Fibroblast of peridontal ligament (primary cell): ENCODE data around the gene HDAC10.

Source experiments
- DNase-seq: peaks from one replicate; pipeline ENCODE4 v3.0.0-alpha.2; 2010; ENCODE audit errors: extremely low read depth

The HDAC10 gene

GRCh38 chr22:50256258-50256862 is 5.3 kb upstream of the HDAC10 start:
- no peak for DNase-seq

GRCh38 chr22:50255607-50256006 is 4.5 kb upstream of the HDAC10 start:
- DNase-seq: no peak

- DNase-seq: no peak
Measured at GRCh38 chr22:50255099-50255498, 4.0 kb upstream of the HDAC10 start.

GRCh38 chr22:50253941-50254340 is 2.9 kb upstream of the HDAC10 start:
- DNase-seq: no peak

GRCh38 chr22:50253046-50253915 is 2.2 kb upstream of the HDAC10 start:
- no peak for DNase-seq

- DNase-seq: peak; percentile 64
Measured at GRCh38 chr22:50252082-50253045, 1.3 kb upstream of the HDAC10 start.

- no peak for DNase-seq
Measured at GRCh38 chr22:50251477-50252081, 514 bp upstream of the HDAC10 start.

- DNase-seq: no peak
Measured at GRCh38 chr22:50250249-50250554, 863 bp downstream of the HDAC10 start.

- no peak for DNase-seq
Measured at GRCh38 chr22:50249341-50250248, 1.5 kb downstream of the HDAC10 start.

- no peak for DNase-seq
Measured at GRCh38 chr22:50248196-50249081, 2.6 kb downstream of the HDAC10 start.

GRCh38 chr22:50247748-50248147 is 3.3 kb downstream of the HDAC10 start:
- DNase-seq: peak; percentile 18

- DNase-seq: no peak
Measured at GRCh38 chr22:50246242-50247175, 4.6 kb downstream of the HDAC10 start.

- no peak for DNase-seq
Measured at GRCh38 chr22:50245214-50246072, 5.6 kb downstream of the HDAC10 start.

GRCh38 chr22:50244420-50245213 is 6.4 kb downstream of the HDAC10 start, which contains the start of gene TUBGCP6:
Gene TUBGCP6, minus strand, starts transcription at chr22:50245023. Its CDS starts 564 bp downstream, at chr22:50244459.
- peak; percentile 87 for DNase-seq

- DNase-seq: peak; percentile 12
Measured at GRCh38 chr22:50243685-50244419, 7.2 kb downstream of the HDAC10 start.

GRCh38 chr22:50242406-50242949 is 8.6 kb downstream of the HDAC10 start:
- peak; percentile 23 for DNase-seq
